Tibial nerve (tissue), 4 donors: ENCODE results near the gene CIPC. TPM values are rescaled to one million over a fixed set of nuclear protein-coding genes. Genes with fewer than 3 reads are reported as not detected.

Experiments used
- DNase-seq, 2 donors: peaks; one replicate each; pipeline ENCODE4 v3.0.0-alpha.2; 2019; ENCODE audit warnings: low spot score in 2 of 2
- H3K27ac ChIP-seq, 4 donors: fragments of 200-600 bp; sonication (generic) in 3 of 4; one replicate each; pipeline ENCODE4 v1.5.1; 2017 to 2019; ENCODE audit warnings: mild to moderate bottlenecking in 1 of 4
- H3K27me3 ChIP-seq, 2 donors: fragments of 200-600 bp; sonication (generic) in 1 of 2; one replicate each; pipeline versions ENCODE4 v1.5.1 to v1.6.0; 2017 to 2019
- H3K36me3 ChIP-seq, 3 donors: fragments of 200-600 bp; sonication (generic); one replicate each; pipeline ENCODE4 v1.5.1; 2018 to 2019
- H3K4me1 ChIP-seq, 4 donors: fragments of 200-600 bp; sonication (generic) in 3 of 4; one replicate each; pipeline ENCODE4 v1.5.1; 2017 to 2019
- H3K4me3 ChIP-seq, 4 donors: fragments of 200-600 bp; sonication (generic) in 3 of 4; one replicate each; pipeline ENCODE4 v1.5.1; 2017 to 2019; ENCODE audit warnings: mild to moderate bottlenecking in 1 of 4, moderate library complexity in 1 of 4
- H3K9me3 ChIP-seq, 4 donors: fragments of 200-600 bp; sonication (generic) in 3 of 4; one replicate each; pipeline ENCODE4 v1.5.1; 2017 to 2019
- EP300 ChIP-seq, 2 donors: sonication (generic); formaldehyde crosslinking; IDR thresholded peaks; one replicate each; pipeline ENCODE4 v1.6.1; 2017; ENCODE audit warnings: antibody characterized with exemption in 2 of 2, mild to moderate bottlenecking in 1 of 2
- POLR2A ChIP-seq, 2 donors: fragments of 450-650 bp; IDR thresholded peaks; one replicate each; pipeline ENCODE4 v1.6.1; 2017; ENCODE audit warnings: antibody characterized with exemption in 2 of 2, mild to moderate bottlenecking in 2 of 2, moderate library complexity in 2 of 2
- whole genome bisulfite sequencing, 2 donors: methylation state at CpG; one replicate each; pipeline ENCODE4 v1.1.5; 2018; 5-methylcytosine and 5-hydroxymethylcytosine counted together
- total RNA-seq, 4 donors: library from RNA; depleted of rRNA; stranded (reverse); fragments of >200 nt; gene quantifications; one replicate each; pipeline ENCODE4 v1.1.0, GENCODE V29; 2016
- TF ChIP-seq, protein P1 (sequence below), 5 experiments: fragments of 200-600 bp in 3 of 5; fragments of 450-650 bp in 2 of 5; sonication (generic) in 3 of 5; IDR thresholded peaks; one replicate each; pipeline ENCODE4 v1.5.1; 2016 to 2019; ENCODE audit warnings: antibody characterized with exemption in 5 of 5, mild to moderate bottlenecking in 3 of 5, moderate library complexity in 2 of 5

Gene CIPC
- total RNA-seq, 4 donors from 2014 or later: 38.1 to 76.7 (median 41.5) TPM

DNA sequence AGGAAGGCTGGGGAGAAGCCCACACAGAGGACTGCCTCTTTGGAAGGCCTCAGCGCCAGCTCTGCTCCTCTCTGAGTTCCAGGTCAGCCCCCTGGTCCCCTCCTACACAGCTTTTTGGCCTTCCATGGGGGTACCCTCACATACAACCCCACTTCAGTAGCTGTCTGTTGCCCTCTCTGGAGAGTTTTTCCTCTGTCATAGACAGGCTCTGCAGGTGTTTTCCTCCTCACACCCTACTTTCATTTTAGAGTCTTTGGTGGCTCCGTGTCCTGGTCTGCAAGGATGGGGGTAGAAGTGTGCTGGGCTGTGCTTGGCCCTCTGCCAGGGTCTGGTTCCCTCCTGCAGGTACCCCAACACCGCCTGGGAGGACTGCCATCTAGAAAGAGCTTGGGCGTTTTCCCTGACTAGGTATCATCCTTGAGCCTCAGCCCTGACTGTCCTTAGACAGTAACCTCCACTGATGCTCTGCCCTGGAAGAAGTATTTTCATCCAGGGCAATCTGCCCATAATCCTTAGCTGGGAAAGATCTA is 28.5 kb downstream of the CIPC start:
- peaks cover 0 to 40% (median 30%) of the 10 kb centered on the region in 4 donors for H3K4me1 ChIP-seq
- H3K36me3 ChIP-seq: no peaks in the 10 kb centered on the region
- no peak for DNase-seq
- no peaks in the 10 kb centered on the region for H3K9me3 ChIP-seq
- TF ChIP-seq POLR2A (IDR thresholded peaks at IDR 0.05) (no peak), EP300 (IDR thresholded peaks at IDR 0.05) (no peak)
- TF ChIP-seq, protein P1, sequence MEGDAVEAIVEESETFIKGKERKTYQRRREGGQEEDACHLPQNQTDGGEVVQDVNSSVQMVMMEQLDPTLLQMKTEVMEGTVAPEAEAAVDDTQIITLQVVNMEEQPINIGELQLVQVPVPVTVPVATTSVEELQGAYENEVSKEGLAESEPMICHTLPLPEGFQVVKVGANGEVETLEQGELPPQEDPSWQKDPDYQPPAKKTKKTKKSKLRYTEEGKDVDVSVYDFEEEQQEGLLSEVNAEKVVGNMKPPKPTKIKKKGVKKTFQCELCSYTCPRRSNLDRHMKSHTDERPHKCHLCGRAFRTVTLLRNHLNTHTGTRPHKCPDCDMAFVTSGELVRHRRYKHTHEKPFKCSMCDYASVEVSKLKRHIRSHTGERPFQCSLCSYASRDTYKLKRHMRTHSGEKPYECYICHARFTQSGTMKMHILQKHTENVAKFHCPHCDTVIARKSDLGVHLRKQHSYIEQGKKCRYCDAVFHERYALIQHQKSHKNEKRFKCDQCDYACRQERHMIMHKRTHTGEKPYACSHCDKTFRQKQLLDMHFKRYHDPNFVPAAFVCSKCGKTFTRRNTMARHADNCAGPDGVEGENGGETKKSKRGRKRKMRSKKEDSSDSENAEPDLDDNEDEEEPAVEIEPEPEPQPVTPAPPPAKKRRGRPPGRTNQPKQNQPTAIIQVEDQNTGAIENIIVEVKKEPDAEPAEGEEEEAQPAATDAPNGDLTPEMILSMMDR (IDR thresholded peaks at IDR 0.05): no peak
- H3K4me3 ChIP-seq: no peak overlapping the region
- 91 to 97% methylated on average over 4 of the region's 4 CpGs for WGBS, 2 donors
- H3K27me3 ChIP-seq: peaks cover 0 to 16% of the 10 kb centered on the region in 2 donors
- no peak overlapping the region for H3K27ac ChIP-seq

DNA sequence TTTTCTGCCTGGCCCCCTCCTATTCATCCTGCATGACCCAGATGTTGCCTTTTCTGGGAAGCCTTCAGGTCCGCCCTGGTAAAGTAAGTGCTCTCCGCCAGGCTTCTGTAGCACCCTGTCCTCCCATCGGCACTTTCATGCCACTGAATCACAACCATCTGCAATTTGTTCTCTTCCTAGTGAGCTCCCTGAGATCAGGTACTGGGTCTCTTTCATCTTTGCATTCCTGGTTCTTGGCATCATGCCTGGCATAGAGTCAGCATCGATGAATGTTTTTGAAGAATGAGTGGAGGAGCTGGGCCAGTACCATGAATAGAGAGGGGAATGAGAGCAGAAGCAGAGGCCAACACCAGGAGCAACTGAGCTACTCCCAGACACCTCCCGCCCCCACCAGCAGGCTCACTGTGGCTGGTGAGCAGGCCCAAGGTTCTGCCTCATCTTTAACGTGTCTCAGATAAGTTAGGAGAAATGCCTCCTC is 30.4 kb downstream of the CIPC start:
- no peak for DNase-seq
- peaks cover 0 to 21% (median 17%) of the 10 kb centered on the region in 4 donors for H3K4me1 ChIP-seq
- no peaks in the 10 kb centered on the region for H3K36me3 ChIP-seq
- 65 to 80% methylated on average over 5 to 6 of the region's 6 CpGs for WGBS, 2 donors
- no peak overlapping the region for H3K27ac ChIP-seq
- no peaks in the 10 kb centered on the region for H3K9me3 ChIP-seq
- H3K27me3 ChIP-seq: peaks cover 0 to 32% of the 10 kb centered on the region in 2 donors
- H3K4me3 ChIP-seq: no peak overlapping the region
- TF ChIP-seq, protein P1 (IDR thresholded peaks at IDR 0.05): no peak
- no peak for TF ChIP-seq EP300 (IDR thresholded peaks at IDR 0.05)
- TF ChIP-seq POLR2A (IDR thresholded peaks at IDR 0.05): no peak

DNA sequence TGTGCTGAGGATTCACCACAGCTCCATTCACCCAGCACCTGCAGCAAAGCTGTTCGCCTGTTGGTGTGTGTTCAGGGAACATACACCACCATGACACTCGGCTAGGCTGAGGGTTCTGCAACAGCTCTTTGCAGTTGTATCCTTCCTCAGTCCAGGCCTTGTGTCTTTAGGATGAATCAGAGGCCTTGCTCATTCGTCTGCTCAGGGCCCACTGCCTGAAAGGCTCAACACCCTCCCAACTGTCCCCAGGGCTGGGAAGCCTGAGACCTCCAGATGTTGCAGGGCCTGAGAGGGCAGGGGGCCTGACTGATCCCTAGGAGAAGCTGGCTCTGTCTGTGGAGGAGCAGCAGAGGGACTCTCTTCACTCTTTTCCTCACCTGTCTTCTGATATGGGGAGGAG is 32.3 kb downstream of the CIPC start:
- H3K4me3 ChIP-seq: no peak overlapping the region
- WGBS, 2 donors: 48 to 58% methylated on average over 2 to 3 of the region's 3 CpGs
- H3K27me3 ChIP-seq: peaks cover 0 to 46% of the 10 kb centered on the region in 2 donors
- TF ChIP-seq EP300 (IDR thresholded peaks at IDR 0.05) (no peak), POLR2A (IDR thresholded peaks at IDR 0.05) (no peak)
- TF ChIP-seq, protein P1 (IDR thresholded peaks at IDR 0.05): no peak
- H3K36me3 ChIP-seq: no peaks in the 10 kb centered on the region
- DNase-seq: no peak
- H3K27ac ChIP-seq: no peak overlapping the region
- peaks cover 0 to 3% (median 2%) of the 10 kb centered on the region in 4 donors for H3K4me1 ChIP-seq
- no peaks in the 10 kb centered on the region for H3K9me3 ChIP-seq

DNA sequence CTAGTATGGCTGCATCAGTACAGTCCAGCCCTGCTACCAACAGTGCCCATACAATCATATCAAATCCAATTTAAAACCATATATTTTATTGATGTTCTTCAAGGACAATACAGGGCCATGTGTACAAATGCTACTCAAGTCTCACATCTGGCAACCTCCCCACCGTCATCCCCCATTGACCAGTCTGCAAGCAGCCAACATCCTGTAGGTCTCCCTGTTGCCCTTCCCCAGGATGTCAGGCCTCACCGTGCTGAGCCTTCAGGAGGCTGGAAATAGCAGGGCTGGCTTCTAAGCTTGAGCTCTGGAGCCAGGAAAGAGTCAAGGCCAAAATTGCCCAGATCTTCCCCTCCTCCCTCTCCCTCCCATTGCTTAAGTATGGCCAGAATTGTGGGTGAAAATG is 33.1 kb downstream of the CIPC start:
- no peak for DNase-seq
- 67 to 75% methylated on average over 2 of the region's 2 CpGs for WGBS, 2 donors
- Histone ChIP-seq H3K27me3 (peaks cover 0 to 46% of the 10 kb centered on the region in 2 donors), H3K4me3 (no peak overlapping the region), H3K27ac (no peak overlapping the region), H3K9me3 (no peaks in the 10 kb centered on the region), H3K36me3 (no peaks in the 10 kb centered on the region), H3K4me1 (no peaks in the 10 kb centered on the region)
- no peak for TF ChIP-seq EP300 (IDR thresholded peaks at IDR 0.05)
- TF ChIP-seq, protein P1 (IDR thresholded peaks at IDR 0.05): no peak
- TF ChIP-seq POLR2A (IDR thresholded peaks at IDR 0.05): no peak

DNA sequence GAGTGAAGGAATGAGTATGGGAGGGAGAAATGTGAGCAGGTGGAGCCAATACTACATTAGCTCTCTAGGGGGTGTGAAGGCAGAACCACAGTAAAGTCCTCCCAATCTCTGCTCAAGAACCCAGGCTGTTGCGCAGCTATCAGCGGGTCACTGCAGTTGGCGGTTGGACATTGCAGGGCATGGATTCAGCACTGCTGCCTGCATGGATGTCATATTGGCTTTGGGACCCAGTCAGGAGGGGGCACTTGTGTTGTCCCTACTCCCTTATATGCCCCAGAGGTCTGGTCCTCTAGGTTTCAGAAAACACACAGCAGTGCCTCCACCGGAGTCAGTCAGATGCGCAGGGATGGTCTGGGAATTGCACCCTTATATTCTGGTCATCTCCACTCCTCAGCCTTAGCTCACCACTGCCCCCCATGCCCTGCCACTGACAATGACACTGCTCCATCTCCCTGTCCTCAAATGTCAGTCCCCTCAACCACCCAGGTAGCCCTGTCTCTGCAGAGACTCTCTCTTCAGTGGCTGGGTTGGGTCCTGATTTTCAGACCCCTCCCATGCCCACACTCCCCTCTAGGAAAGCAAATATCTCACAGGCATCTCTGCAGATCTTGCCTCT is 33.9 kb downstream of the CIPC start:
- Histone ChIP-seq H3K36me3 (no peaks in the 10 kb centered on the region), H3K9me3 (no peaks in the 10 kb centered on the region), H3K27ac (no peak overlapping the region), H3K4me3 (no peak overlapping the region), H3K4me1 (no peaks in the 10 kb centered on the region), H3K27me3 (peaks cover 0 to 52% of the 10 kb centered on the region in 2 donors)
- WGBS, 2 donors: 85 to 86% methylated on average over 5 of the region's 5 CpGs
- no peak for DNase-seq
- TF ChIP-seq POLR2A (IDR thresholded peaks at IDR 0.05) (no peak), EP300 (IDR thresholded peaks at IDR 0.05) (no peak)
- TF ChIP-seq, protein P1 (IDR thresholded peaks at IDR 0.05): no peak
